HepG2 (cell line): ENCODE measurements around the gene NME7. TPM values are rescaled to one million over a fixed set of nuclear protein-coding genes. Genes with fewer than 3 reads are reported as not detected.
"Not testable (repeated sequence)": the region's sequence is repeated elsewhere in the genome, so short reads cannot be mapped to it uniquely, and the experiment has no call there.

ENCODE experiments used
- ATAC-seq: fragments of 200-7000 bp; cut with Tn5 transposase; 3 replicates; pipeline ENCODE4 v1.9.1; 2020; ENCODE audit warnings: mild to moderate bottlenecking, moderate library complexity
- BruUV-seq: library from RNA; stranded (reverse); fragments of 400-500 nt; replicated peaks from 2 replicates; lab custom pipeline; 2021; lab: Mats Ljungman, UMichigan
- CTCF ChIA-PET: fragments of 300-600 bp; formaldehyde crosslinking; extraction: SDS; loops from one replicate; lab custom pipeline; 2021; ENCODE audit warnings: low total read pairs, inconsistent platforms, low intra/inter-chr PET ratio; lab: Yijun Ruan, JAX
- POLR2A ChIA-PET: fragments of 350-600 bp; sonication (Branson Sonifier 250); formaldehyde crosslinking; loops from one replicate; lab custom pipeline; 2020; ENCODE audit warnings: antibody characterized with exemption, inconsistent platforms; lab: Yijun Ruan, JAX
- DNase-seq: peaks from one replicate; pipeline ENCODE4 v3.0.0-alpha.2; 2015; ENCODE audit warnings: low spot score
- FAIRE-seq: peaks from 3 replicates; lab custom pipeline; 2011; peaks lifted over from hg19 to GRCh38; lab: Jason Lieb, UNC
- H2AFZ ChIP-seq: one replicate; pipeline ENCODE4 v1.6.1; 2011; ENCODE audit warnings: low read length, inconsistent platforms
- H3K27ac ChIP-seq: fragments of 300-600 bp; 3 replicates; pipeline ENCODE4 v1.8.0; 2011; ENCODE audit warnings: mixed run types, mild to moderate bottlenecking, mixed read lengths, low read length, inconsistent platforms; ENCODE audit not compliant: insufficient read depth; ENCODE audit errors: extremely low read length
- H3K27me3 ChIP-seq, 2 experiments: fragments of 200-600 bp in 1 of 2; 2 replicates in 1 of 2; 3 replicates in 1 of 2; pipeline versions ENCODE4 v1.6.0 to v1.8.0; 2011; ENCODE audit warnings: low read length in 2 of 2, mild to moderate bottlenecking in 2 of 2, moderate library complexity in 2 of 2, inconsistent platforms in 1 of 2; ENCODE audit not compliant: insufficient read depth in 2 of 2, control insufficient read depth in 1 of 2
- H3K36me3 ChIP-seq, 2 experiments: fragments of 200-600 bp in 1 of 2; replicated peaks in 1 of 2; 2 replicates in 1 of 2; 3 replicates in 1 of 2; pipeline versions ENCODE4 v1.5.1 to v1.8.0; 2011; ENCODE audit warnings: low read length in 2 of 2, inconsistent platforms in 1 of 2; ENCODE audit not compliant: insufficient read depth in 2 of 2, control insufficient read depth in 1 of 2
- H3K4me1 ChIP-seq: 2 replicates; pipeline ENCODE4 v1.5.1; 2012; ENCODE audit warnings: low read length, inconsistent platforms; ENCODE audit not compliant: insufficient read depth
- H3K4me2 ChIP-seq: 2 replicates; pipeline ENCODE4 v1.6.0; 2011; ENCODE audit warnings: low read depth, low read length, inconsistent platforms
- H3K4me3 ChIP-seq, 3 experiments: fragments of 200-600 bp in 1 of 3; sonication (generic), shearing (Covaris generic) in 1 of 3; replicated peaks in 1 of 3; 2 replicates each; pipeline ENCODE4 v1.5.1; 2011 to 2016; ENCODE audit warnings: low read length in 3 of 3, inconsistent platforms in 2 of 3, low read depth in 2 of 3, mild to moderate bottlenecking in 2 of 3, control low read depth in 1 of 3, mixed read lengths in 1 of 3; ENCODE audit not compliant: insufficient read depth in 1 of 3
- H3K79me2 ChIP-seq: one replicate; pipeline ENCODE4 v1.6.1; 2011; ENCODE audit warnings: low read length, inconsistent platforms; ENCODE audit not compliant: insufficient read depth
- H3K9ac ChIP-seq: 2 replicates; pipeline ENCODE4 v1.6.0; 2011; ENCODE audit warnings: mild to moderate bottlenecking, low read depth, low read length, inconsistent platforms; ENCODE audit not compliant: insufficient read depth
- H3K9me3 ChIP-seq: 2 replicates; pipeline ENCODE4 v1.5.1; 2012; ENCODE audit warnings: mild to moderate bottlenecking, low read length
- H4K20me1 ChIP-seq: 2 replicates; pipeline ENCODE4 v1.6.0; 2011; ENCODE audit warnings: inconsistent platforms, mild to moderate bottlenecking, low read length, moderate library complexity; ENCODE audit not compliant: insufficient read depth
- ZKSCAN5 ChIP-seq: sonication (generic); formaldehyde crosslinking; IDR thresholded peaks from 2 replicates; pipeline ENCODE4 v1.5.1; 2020; ENCODE audit warnings: mild to moderate bottlenecking, missing genetic modification reagents
- ZNF121 ChIP-seq: sonication (generic); formaldehyde crosslinking; IDR thresholded peaks from 2 replicates; pipeline ENCODE4 v1.5.0; 2020; ENCODE audit warnings: mild to moderate bottlenecking, missing genetic modification reagents
- WGBS: methylation state at CpG from one replicate; pipeline ENCODE4 v1.1.6; 2017; ENCODE audit warnings: low lambda C conversion rate; 5-methylcytosine and 5-hydroxymethylcytosine counted together
- in situ Hi-C: cut with HindIII; loops from 2 replicates; pipeline ENCODE4 v1.10.0; 2017; ENCODE audit warnings: low pct_unique_long_range_greater_than_20kb; ENCODE audit not compliant: extremely low pct_ligation_motif_present
- intact Hi-C: fragments of 100-400 bp; cut with micrococcal nuclease; formaldehyde crosslinking; loops from one replicate; pipeline ENCODE4 v1.10.0; 2022; ENCODE audit not compliant: unreplicated experiment
- polyA plus RNA-seq, 8 experiments: library from polyadenylated mRNA; depleted of rRNA in 3 of 8; stranded (reverse) in 7 of 8; unstranded in 1 of 8; fragments of >200 nt; fragmentation: Illumina TruSeq in 4 of 8; extraction: Trizol in 4 of 8; gene quantifications; 2 replicates each; pipeline versions ENCODE4 v1.2.1 to v1.2.3, GENCODE V29; 2011 to 2016; ENCODE audit warnings: low read depth in 4 of 8, missing spikeins in 1 of 8, mixed read lengths in 1 of 8; ENCODE audit not compliant: insufficient read depth in 1 of 8
- total RNA-seq, 5 experiments: library from RNA; depleted of rRNA; stranded (reverse); fragments of >200 nt; fragmentation: Illumina TruSeq; extraction: Trizol; gene quantifications; 2 replicates each; pipeline ENCODE4 v1.2.3, GENCODE V29; 2016; ENCODE audit warnings: low read depth in 1 of 5

The NME7 gene
- total and polyA plus RNA-seq, 2 of the 13 experiments (the other 11 are each of a cell fraction or from before 2014, with no cell fraction given): 9.4 to 22.5 TPM

GRCh38 chr1:169126335-169126734 lies 241.3 kb downstream of the NME7 start:
- FAIRE-seq: no peak

GRCh38 chr1:169125597-169125996 lies 242.0 kb downstream of the NME7 start:
- H3K4me3 ChIP-seq, H2AFZ ChIP-seq, FAIRE-seq, CTCF ChIA-PET, H3K4me2 ChIP-seq, intact Hi-C loops, BruUV-seq, ATAC-seq, DNase-seq, H3K9ac ChIP-seq, H3K9me3 ChIP-seq, H3K27me3 ChIP-seq, H3K27ac ChIP-seq: not testable (repeated sequence)
- in situ Hi-C loops: loop anchor here (10.0 kb wide), 1 partner anchor 219 kb away; no protein-coding TSS in a partner anchor
- POLR2A ChIA-PET: interaction anchor here (1.1 kb wide), 1 partner anchor 16 kb away, joined by 3 read pairs; no protein-coding TSS in a partner anchor
- 93% methylated on average over 5 of the region's 6 CpGs for WGBS
- H4K20me1 ChIP-seq: peaks cover 18% of the 10 kb centered on the region
- peaks cover 32% of the 10 kb centered on the region for H3K79me2 ChIP-seq
- 0 out of 2 replicates have a peak, but pooled peaks have one; percentile 38 for TF ChIP-seq ZNF121 (CRISPR knock-in tag)
- peaks cover 12% of the 10 kb centered on the region for H3K4me1 ChIP-seq
- H3K36me3 ChIP-seq: peaks cover 39 to 84% of the 10 kb centered on the region in 2 experiments

More at GRCh38 chr1:169126335-169126734, 241.3 kb downstream of the NME7 start:
- no peak for DNase-seq
- Histone ChIP-seq H3K27ac (no peak overlapping the region), H2AFZ (no peak overlapping the region), H3K4me3 (no peak overlapping the region), H3K79me2 (peaks cover 27% of the 10 kb centered on the region), H3K4me2 (no peak overlapping the region), H3K27me3 (no peaks in the 10 kb centered on the region), H3K36me3 (peaks cover 42 to 87% of the 10 kb centered on the region in 2 experiments), H4K20me1 (peaks cover 14% of the 10 kb centered on the region), H3K9me3 (no peaks in the 10 kb centered on the region), H3K4me1 (peaks cover 6% of the 10 kb centered on the region; the same call in 1 of the 2 replicates), H3K9ac (no peak overlapping the region)
- no peak for ATAC-seq
- ChIA-PET CTCF (no interaction called here), POLR2A (no interaction called here)
- intact Hi-C loops: no loop called here
- TF ChIP-seq ZNF121 (CRISPR knock-in tag) (peak; percentile 79), ZKSCAN5 (no peak)
- WGBS: 100% methylated on average over 3 of the region's 3 CpGs
- in situ Hi-C loops: loop anchor here (10.0 kb wide), 1 partner anchor 218 kb away; no protein-coding TSS in a partner anchor
- BruUV-seq: no TSS peak
